ENCODE data around the gene ERGIC3. TPM values are rescaled to one million over a fixed set of nuclear protein-coding genes. Genes with fewer than 3 reads are reported as not detected.

ERGIC3 gene
- polyA plus RNA-seq, 6 donors from 2014 or later, result 103 to 141 (median 117) TPM

DNA sequence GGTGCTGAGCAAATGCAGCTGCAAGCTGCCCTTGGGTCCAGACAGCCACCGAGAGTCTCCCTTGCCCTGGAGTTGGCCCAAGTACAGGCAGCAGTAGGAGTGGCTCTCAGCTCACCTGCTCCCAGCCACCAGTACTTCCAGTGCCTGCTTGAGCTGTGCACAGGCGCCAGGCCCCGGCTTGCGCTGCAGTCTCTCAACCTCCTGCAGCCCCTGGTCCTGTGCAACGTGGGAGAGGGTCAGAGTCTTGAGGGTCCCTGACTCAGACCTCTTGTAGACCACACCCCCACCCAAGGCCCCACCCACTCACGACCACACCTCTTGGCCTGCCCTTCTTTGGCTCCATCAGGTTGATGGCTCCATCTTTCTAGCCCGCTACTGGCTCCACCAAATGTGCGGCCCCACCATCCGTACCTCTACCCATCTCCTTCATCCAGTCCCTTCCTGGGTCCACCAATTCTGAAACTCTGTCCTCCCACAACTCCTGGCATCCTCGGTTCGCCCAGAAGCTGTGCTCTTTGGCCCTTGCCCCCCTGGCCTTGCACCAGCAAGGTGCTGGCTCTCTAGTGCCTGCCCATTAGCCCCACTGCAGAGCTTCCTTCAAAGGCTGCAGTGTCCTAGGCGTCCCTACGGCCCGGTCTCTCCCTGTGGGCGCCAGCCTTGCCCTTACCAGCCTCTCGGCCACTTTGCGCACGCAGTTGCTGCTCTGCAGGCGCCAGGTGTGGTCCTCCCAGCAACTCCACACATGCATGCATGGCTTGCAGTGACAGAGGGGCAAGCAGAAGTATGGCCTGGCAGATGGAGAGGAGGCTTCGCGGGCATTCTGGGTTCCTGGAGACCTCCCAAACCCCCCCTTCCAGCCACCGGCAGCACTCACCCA, 57.3 kb downstream of the ERGIC3 start:
- Mint-ChIP-seq H3K4me3 (peak overlapping the region in 3 of 8 donors; percentile 4 to 90 (median 16)), H3K9me3 (no peaks in the 10 kb centered on the region), H3K4me1 (peaks cover 7 to 11% (median 10%) of the 10 kb centered on the region in 3 donors), H3K27me3 (peaks cover 8 to 44% (median 34%) of the 10 kb centered on the region in 3 donors), H3K36me3 (no peaks in the 10 kb centered on the region), H3K27ac (peak overlapping the region in 1 of 6 donors; percentile 32)
- ATAC-seq (ENCODE audit: low read depth in 2 of 2) (no peak), DNase-seq (no peak)

GRCh38 chr20:35599776-35600120, 57.9 kb downstream of the ERGIC3 start:
- Mint-ChIP-seq H3K4me1 (peaks cover 7 to 11% (median 10%) of the 10 kb centered on the region in 3 donors), H3K27me3 (peaks cover 8 to 44% (median 34%) of the 10 kb centered on the region in 3 donors), H3K27ac (peak overlapping the region in 1 of 6 donors; percentile 63), H3K4me3 (peak overlapping the region in 4 of 8 donors; percentile 25 to 90 (median 48)), H3K9me3 (no peaks in the 10 kb centered on the region), H3K36me3 (no peaks in the 10 kb centered on the region)
- ATAC-seq (ENCODE audit: low read depth in 2 of 2), result no peak
- no peak for DNase-seq

DNA sequence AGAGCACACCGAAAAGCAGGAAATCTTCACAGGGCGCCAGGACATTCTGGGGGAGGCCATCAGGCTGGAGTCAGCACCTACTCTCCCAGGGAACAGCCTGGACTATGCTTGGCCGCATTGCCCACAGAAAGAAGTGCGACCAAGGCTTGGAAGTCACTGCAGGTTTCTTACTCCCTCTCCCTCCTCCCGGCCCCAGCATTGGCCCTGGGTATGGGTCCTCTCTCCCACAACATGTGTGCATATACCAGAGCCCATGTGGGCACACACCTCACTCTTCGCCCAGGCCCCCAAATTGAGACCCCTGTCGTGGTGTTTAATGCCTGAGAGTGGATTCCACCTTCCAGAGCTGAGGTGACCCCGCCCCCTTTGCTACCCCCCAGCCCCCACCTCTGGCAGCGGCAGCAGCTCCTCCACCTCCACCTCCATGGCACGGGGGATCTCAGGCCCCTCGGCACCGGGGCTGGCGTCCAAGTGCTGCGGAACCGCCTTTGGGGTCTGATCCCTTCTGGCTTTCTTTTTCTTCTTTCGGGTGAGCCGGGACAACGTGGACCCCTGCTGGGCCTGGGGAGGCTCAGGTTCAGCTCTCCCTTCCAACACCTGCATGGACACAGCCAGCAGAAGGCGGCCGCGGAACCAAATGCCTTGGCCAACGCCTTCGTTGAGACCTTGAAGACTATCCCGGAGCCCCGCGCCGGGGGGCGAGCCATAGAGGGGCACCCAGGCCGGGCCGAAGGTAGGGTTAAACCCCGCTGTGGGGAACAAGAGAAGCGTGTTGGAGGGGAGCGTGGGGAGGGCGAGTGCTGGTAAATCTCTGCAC, 58.5 kb downstream of the ERGIC3 start:
- Mint-ChIP-seq H3K36me3 (no peaks in the 10 kb centered on the region), H3K9me3 (no peaks in the 10 kb centered on the region), H3K4me3 (peak overlapping the region; percentile 80 to 91 (median 86)), H3K4me1 (peaks cover 7 to 11% (median 10%) of the 10 kb centered on the region in 3 donors), H3K27ac (peak overlapping the region in 4 of 6 donors; percentile 69 to 96 (median 88)), H3K27me3 (peaks cover 13 to 44% (median 34%) of the 10 kb centered on the region in 3 donors)
- peak; percentile 7 to 13 for ATAC-seq (ENCODE audit: low read depth in 2 of 2)
- no peak for DNase-seq

GRCh38 chr20:35600993-35601973, 59.4 kb downstream of the ERGIC3 start:
- H3K4me1 Mint-ChIP-seq, result peaks cover 7 to 11% (median 10%) of the 10 kb centered on the region in 3 donors
- H3K27ac Mint-ChIP-seq, result peak overlapping the region; percentile 69 to 96 (median 90)
- ATAC-seq (ENCODE audit: low read depth in 2 of 2), result peak; percentile 83 to 86
- H3K27me3 Mint-ChIP-seq, result peaks cover 13 to 44% (median 34%) of the 10 kb centered on the region in 3 donors
- H3K36me3 Mint-ChIP-seq, result no peaks in the 10 kb centered on the region
- no peaks in the 10 kb centered on the region for H3K9me3 Mint-ChIP-seq
- H3K4me3 Mint-ChIP-seq, result peak overlapping the region; percentile 80 to 91 (median 86)
- peak; percentile 78 for DNase-seq

- DNase-seq, result no peak
- Mint-ChIP-seq H3K9me3 (no peaks in the 10 kb centered on the region), H3K4me3 (peak overlapping the region; percentile 24 to 82 (median 62)), H3K36me3 (no peaks in the 10 kb centered on the region), H3K27me3 (peaks cover 13 to 44% (median 34%) of the 10 kb centered on the region in 3 donors), H3K27ac (peak overlapping the region in 1 of 6 donors; percentile 69), H3K4me1 (peaks cover 7 to 11% (median 10%) of the 10 kb centered on the region in 3 donors)
- no peak for ATAC-seq (ENCODE audit: low read depth in 2 of 2)
Measured at GRCh38 chr20:35601990-35602389, 60.1 kb downstream of the ERGIC3 start.

DNA sequence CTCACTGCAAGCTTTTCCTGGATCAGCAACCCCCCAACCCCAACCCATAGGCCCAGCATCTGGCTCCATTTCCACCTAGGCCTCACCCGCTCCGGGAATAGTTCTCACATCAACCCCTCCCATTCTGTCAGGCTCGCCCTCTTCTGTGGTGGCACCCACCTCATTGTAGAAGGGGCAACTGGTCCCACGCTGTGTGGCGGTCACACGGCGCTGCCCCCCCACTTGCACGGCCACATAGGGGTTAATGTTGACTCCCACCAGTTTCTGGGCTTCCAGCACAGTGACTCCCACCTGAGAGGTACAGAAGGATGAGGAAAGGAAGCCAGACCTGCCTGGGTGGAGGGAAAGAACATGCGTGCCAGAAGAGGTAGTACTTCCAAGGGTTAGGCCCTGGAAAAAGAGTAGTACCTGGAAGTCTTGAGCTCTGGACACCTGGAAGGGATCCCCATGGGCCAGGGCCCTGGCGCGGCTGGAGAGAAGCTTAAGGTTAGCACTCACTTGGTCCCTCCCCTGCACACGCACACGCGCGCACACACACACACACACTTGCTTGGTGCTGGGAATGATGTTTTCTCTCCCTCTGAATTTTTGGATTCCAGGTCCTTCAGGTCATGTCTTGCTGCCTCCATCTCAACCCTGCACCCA, 61.1 kb downstream of the ERGIC3 start:
- peaks cover 7 to 11% (median 10%) of the 10 kb centered on the region in 3 donors for H3K4me1 Mint-ChIP-seq
- no peak for DNase-seq
- H3K36me3 Mint-ChIP-seq, result no peaks in the 10 kb centered on the region
- no peaks in the 10 kb centered on the region for H3K9me3 Mint-ChIP-seq
- peak overlapping the region in 4 of 6 donors; percentile 3 to 76 (median 70) for H3K27ac Mint-ChIP-seq
- no peak for ATAC-seq (ENCODE audit: low read depth in 2 of 2)
- H3K4me3 Mint-ChIP-seq, result peak overlapping the region in 6 of 8 donors; percentile 24 to 80 (median 57)
- peaks cover 13 to 44% (median 34%) of the 10 kb centered on the region in 3 donors for H3K27me3 Mint-ChIP-seq

GRCh38 chr20:35603695-35604448, 62.0 kb downstream of the ERGIC3 start:
- Mint-ChIP-seq H3K4me1 (peaks cover 7 to 11% (median 10%) of the 10 kb centered on the region in 3 donors), H3K27me3 (peaks cover 13 to 38% (median 26%) of the 10 kb centered on the region in 3 donors), H3K36me3 (no peaks in the 10 kb centered on the region), H3K4me3 (peak overlapping the region in 3 of 8 donors; percentile 32 to 35 (median 34)), H3K27ac (peak overlapping the region in 5 of 6 donors; percentile 44 to 69 (median 66)), H3K9me3 (no peaks in the 10 kb centered on the region)
- ATAC-seq (ENCODE audit: low read depth in 2 of 2) (no peak), DNase-seq (no peak)

GRCh38 chr20:35604449-35604747, 62.5 kb downstream of the ERGIC3 start:
- H3K4me1 Mint-ChIP-seq, result peaks cover 7 to 11% (median 10%) of the 10 kb centered on the region in 3 donors
- H3K27me3 Mint-ChIP-seq, result peaks cover 13 to 34% (median 21%) of the 10 kb centered on the region in 3 donors
- H3K9me3 Mint-ChIP-seq, result no peaks in the 10 kb centered on the region
- H3K27ac Mint-ChIP-seq, result peak overlapping the region in 1 of 6 donors; percentile 24
- H3K36me3 Mint-ChIP-seq, result no peaks in the 10 kb centered on the region
- DNase-seq (no peak), ATAC-seq (ENCODE audit: low read depth in 2 of 2) (no peak)
- H3K4me3 Mint-ChIP-seq, result peak overlapping the region in 2 of 8 donors; percentile 29 to 34

DNA sequence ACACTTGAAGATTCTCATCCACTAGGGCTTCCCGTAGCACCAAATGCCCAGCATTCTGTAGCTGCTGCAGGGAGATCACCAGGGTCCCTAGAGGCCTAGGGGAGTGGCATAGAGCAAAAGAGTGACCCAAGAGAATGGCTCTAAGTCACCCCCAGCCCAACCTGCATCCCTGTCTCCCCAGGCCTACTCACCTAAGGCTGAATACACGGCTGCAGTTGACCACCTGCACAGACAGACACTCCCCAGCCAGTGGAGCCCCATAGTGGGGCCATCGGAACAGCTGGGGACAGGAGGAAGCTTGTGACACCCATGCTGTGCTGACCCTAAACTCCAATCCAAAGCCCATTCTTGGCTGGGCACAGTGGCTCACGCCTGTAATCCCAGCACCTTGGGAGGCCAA, 64.2 kb downstream of the ERGIC3 start:
- H3K9me3 Mint-ChIP-seq, result no peaks in the 10 kb centered on the region
- H3K36me3 Mint-ChIP-seq, result no peaks in the 10 kb centered on the region
- peaks cover under 1 to 7% (median 5%) of the 10 kb centered on the region in 3 donors for H3K4me1 Mint-ChIP-seq
- H3K27ac Mint-ChIP-seq, result no peak overlapping the region
- no peak overlapping the region for H3K4me3 Mint-ChIP-seq
- ATAC-seq (ENCODE audit: low read depth in 2 of 2) (no peak), DNase-seq (no peak)
- H3K27me3 Mint-ChIP-seq, result peaks cover 12 to 25% (median 17%) of the 10 kb centered on the region in 3 donors

Measured in naive B cell (primary cell).